Fibroblast of skin of abdomen (primary cell): ENCODE measurements around the gene CYSTM1.

Experiments
- DNase-seq: peaks from one replicate; pipeline ENCODE4 v3.0.0-alpha.2; 2013

The CYSTM1 gene

GRCh38 chr5:140213370-140213983 lies 38.5 kb downstream of the CYSTM1 start:
- no peak for DNase-seq

- DNase-seq, result peak; percentile 60
Observed at GRCh38 chr5:140214831-140215230, 39.8 kb downstream of the CYSTM1 start.

- no peak for DNase-seq
Observed at GRCh38 chr5:140215276-140215675, 40.3 kb downstream of the CYSTM1 start.

GRCh38 chr5:140216478-140217074 lies 41.6 kb downstream of the CYSTM1 start:
- no peak for DNase-seq

GRCh38 chr5:140217299-140218026 lies 42.5 kb downstream of the CYSTM1 start:
- DNase-seq, result no peak

GRCh38 chr5:140219068-140219991 lies 44.3 kb downstream of the CYSTM1 start:
- no peak for DNase-seq

- peak; percentile 61 for DNase-seq
Observed at GRCh38 chr5:140220032-140220697, 45.2 kb downstream of the CYSTM1 start.

GRCh38 chr5:140220698-140221064 lies 45.7 kb downstream of the CYSTM1 start:
- DNase-seq, result no peak

- DNase-seq, result peak; percentile 76
Observed at GRCh38 chr5:140221697-140222223, 46.8 kb downstream of the CYSTM1 start.

- DNase-seq, result no peak
Observed at GRCh38 chr5:140222416-140222815, 47.4 kb downstream of the CYSTM1 start.

GRCh38 chr5:140223567-140223966 lies 48.6 kb downstream of the CYSTM1 start:
- DNase-seq, result no peak

GRCh38 chr5:140224658-140225057 lies 49.7 kb downstream of the CYSTM1 start:
- DNase-seq, result no peak

GRCh38 chr5:140225396-140225795 lies 50.4 kb downstream of the CYSTM1 start:
- no peak for DNase-seq

- DNase-seq, result no peak
Observed at GRCh38 chr5:140227046-140227445, 52.1 kb downstream of the CYSTM1 start.

- DNase-seq, result no peak
Observed at GRCh38 chr5:140228364-140228837, 53.4 kb downstream of the CYSTM1 start.

- no peak for DNase-seq
Observed at GRCh38 chr5:140230373-140230772, 55.4 kb downstream of the CYSTM1 start.

- no peak for DNase-seq
Observed at GRCh38 chr5:140232731-140233130, 57.7 kb downstream of the CYSTM1 start.

GRCh38 chr5:140234377-140234989 lies 59.5 kb downstream of the CYSTM1 start:
- DNase-seq, result no peak

GRCh38 chr5:140235791-140236551 lies 61.0 kb downstream of the CYSTM1 start:
- DNase-seq, result no peak

GRCh38 chr5:140236891-140237598 lies 62.1 kb downstream of the CYSTM1 start:
- DNase-seq, result no peak
